Mesenchymal stem cell (in vitro differentiated cells and primary cell): ENCODE results near the gene TECR.

Experiments
- DNase-seq: peaks from one replicate; pipeline ENCODE4 v3.0.0-alpha.2; 2013
- H2AFZ ChIP-seq: one replicate; pipeline ENCODE4 v1.6.1; 2013; ENCODE audit warnings: low read depth, mild to moderate bottlenecking, control low read depth, inconsistent platforms, low read length, moderate library complexity
- H2AK5ac ChIP-seq: 2 replicates; pipeline ENCODE4 v1.6.1; 2013; ENCODE audit warnings: low read length, moderate library complexity, mild to moderate bottlenecking, inconsistent platforms; ENCODE audit not compliant: severe bottlenecking
- H2BK120ac ChIP-seq: one replicate; pipeline ENCODE4 v1.6.1; 2013; ENCODE audit warnings: low read depth, mild to moderate bottlenecking, inconsistent platforms, low read length, moderate library complexity
- H2BK12ac ChIP-seq, 2 experiments: one replicate each; pipeline ENCODE4 v1.6.1; 2013; ENCODE audit warnings: inconsistent platforms in 2 of 2, low read length in 2 of 2, mild to moderate bottlenecking in 2 of 2, moderate library complexity in 2 of 2, control low read depth in 1 of 2
- H2BK15ac ChIP-seq: one replicate; pipeline ENCODE4 v1.6.1; 2013; ENCODE audit warnings: mild to moderate bottlenecking, low read depth, inconsistent platforms; ENCODE audit not compliant: poor library complexity, severe bottlenecking
- H2BK5ac ChIP-seq: 2 replicates; pipeline ENCODE4 v1.6.1; 2013; ENCODE audit warnings: low read depth, mild to moderate bottlenecking, low read length, control low read depth, inconsistent platforms; ENCODE audit not compliant: poor library complexity, severe bottlenecking
- H3K14ac ChIP-seq, 2 experiments: one replicate each; pipeline ENCODE4 v1.6.1; 2013; ENCODE audit warnings: inconsistent platforms in 2 of 2, low read length in 2 of 2, control low read depth in 1 of 2, mild to moderate bottlenecking in 1 of 2, moderate library complexity in 1 of 2
- H3K18ac ChIP-seq, 2 experiments: one replicate each; pipeline ENCODE4 v1.6.1; 2013; ENCODE audit warnings: inconsistent platforms in 2 of 2, low read length in 2 of 2, control low read depth in 1 of 2, low read depth in 1 of 2, mild to moderate bottlenecking in 1 of 2
- H3K23ac ChIP-seq, 2 experiments: one replicate each; pipeline ENCODE4 v1.6.1; 2013; ENCODE audit warnings: inconsistent platforms in 2 of 2, low read length in 2 of 2, mild to moderate bottlenecking in 2 of 2, moderate library complexity in 2 of 2, control low read depth in 1 of 2
- H3K27ac ChIP-seq: 2 replicates; pipeline ENCODE4 v1.5.1; 2013; ENCODE audit warnings: mild to moderate bottlenecking, moderate library complexity, low read length, control low read depth, inconsistent platforms; ENCODE audit not compliant: poor library complexity, severe bottlenecking
- H3K27me3 ChIP-seq, 2 experiments: 2 replicates each; pipeline versions ENCODE4 v1.6.1 to v1.7.0; 2013; ENCODE audit warnings: low read length in 2 of 2, mild to moderate bottlenecking in 2 of 2, moderate library complexity in 2 of 2, control low read depth in 1 of 2, inconsistent platforms in 1 of 2; ENCODE audit not compliant: control insufficient read depth in 1 of 2, insufficient read depth in 1 of 2
- H3K36me3 ChIP-seq, 2 experiments: 2 replicates each; pipeline versions ENCODE4 v1.6.1 to v1.7.0; 2013; ENCODE audit warnings: low read length in 2 of 2, control low read depth in 1 of 2, inconsistent platforms in 1 of 2, low read depth in 1 of 2, mild to moderate bottlenecking in 1 of 2; ENCODE audit not compliant: insufficient read depth in 2 of 2, control insufficient read depth in 1 of 2
- H3K4ac ChIP-seq, 2 experiments: one replicate each; pipeline ENCODE4 v1.6.1; 2013; ENCODE audit warnings: inconsistent platforms in 2 of 2, low read length in 2 of 2, mild to moderate bottlenecking in 2 of 2, moderate library complexity in 2 of 2, control low read depth in 1 of 2, low read depth in 1 of 2
- H3K4me1 ChIP-seq: 2 replicates; pipeline ENCODE4 v1.6.1; 2013; ENCODE audit warnings: low read depth, low read length, control low read depth; ENCODE audit not compliant: control insufficient read depth, insufficient read depth
- H3K4me2 ChIP-seq: 2 replicates; pipeline ENCODE4 v1.6.1; 2013; ENCODE audit warnings: low read length, mild to moderate bottlenecking, inconsistent platforms; ENCODE audit not compliant: poor library complexity, severe bottlenecking
- H3K4me3 ChIP-seq, 2 experiments: 2 replicates each; pipeline versions ENCODE4 v1.5.1 to v1.7.0; 2013; ENCODE audit warnings: low read length in 2 of 2, mild to moderate bottlenecking in 2 of 2, control low read depth in 1 of 2, low read depth in 1 of 2; ENCODE audit not compliant: insufficient read depth in 1 of 2
- H3K79me1 ChIP-seq: replicated peaks from 2 replicates; pipeline ENCODE4 v1.6.1; 2013; ENCODE audit warnings: mild to moderate bottlenecking, control low read depth, low read length, inconsistent platforms; ENCODE audit not compliant: poor library complexity, severe bottlenecking
- H3K9ac ChIP-seq: 2 replicates; pipeline ENCODE4 v1.7.0; 2013; ENCODE audit warnings: mild to moderate bottlenecking, low read length, moderate library complexity
- H3K9me3 ChIP-seq: 2 replicates; pipeline ENCODE4 v1.7.0; 2013; ENCODE audit warnings: mild to moderate bottlenecking, low read length; ENCODE audit not compliant: control insufficient read depth
- H4K8ac ChIP-seq: one replicate; pipeline ENCODE4 v1.6.1; 2013; ENCODE audit warnings: inconsistent platforms, mild to moderate bottlenecking, low read length, moderate library complexity
- H4K91ac ChIP-seq: one replicate; pipeline ENCODE4 v1.6.1; 2013; ENCODE audit warnings: mild to moderate bottlenecking, low read length, inconsistent platforms
- WGBS: methylation state at CpG from one replicate; pipeline ENCODE4 v1.1.7; 2013; ENCODE audit warnings: mixed read lengths; 5-methylcytosine and 5-hydroxymethylcytosine counted together

TECR gene

DNA sequence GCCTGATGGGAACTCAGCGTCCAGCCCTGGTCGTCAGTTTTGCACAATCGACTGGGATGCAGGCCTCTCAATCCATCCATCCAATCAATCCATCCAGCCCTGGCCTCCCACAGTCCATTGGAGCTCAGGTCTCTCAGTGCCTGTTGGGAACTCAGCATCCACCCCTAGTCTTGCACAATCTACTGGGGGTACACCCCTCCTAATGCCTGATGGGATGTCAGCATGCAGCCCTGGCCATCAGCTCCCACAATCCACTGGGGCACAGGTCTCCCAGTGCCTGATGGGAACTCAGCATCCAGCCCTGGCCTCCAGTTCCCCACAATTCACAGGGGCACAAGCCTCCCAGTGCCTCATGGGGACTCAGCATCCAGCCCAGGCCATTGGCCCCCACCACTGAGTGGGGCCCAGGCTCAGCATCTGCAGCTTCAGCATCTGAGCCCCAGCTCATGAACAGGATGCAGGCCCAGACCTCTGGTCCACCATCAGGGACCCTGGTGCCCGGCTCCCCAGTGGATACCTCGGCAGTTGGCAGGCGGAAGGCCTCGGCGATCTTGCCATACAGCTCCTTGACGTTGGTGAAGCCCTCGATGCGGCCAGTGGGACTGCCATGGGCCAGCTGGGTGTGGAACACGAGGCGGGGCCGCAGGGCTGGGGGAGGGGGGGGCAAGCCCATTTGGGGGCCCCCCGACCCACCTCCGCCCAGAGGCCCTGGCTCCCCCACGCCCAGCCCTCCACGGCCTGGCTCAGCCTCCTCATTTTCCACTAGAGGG is 47.0 kb upstream of the TECR start:
- H2AFZ ChIP-seq, result no peak overlapping the region
- H3K18ac ChIP-seq, result no peak overlapping the region
- H3K14ac ChIP-seq, result no peak overlapping the region
- peaks cover 32% of the 10 kb centered on the region for H3K79me1 ChIP-seq
- H2BK5ac ChIP-seq, result no peak overlapping the region
- DNase-seq, result no peak
- H3K4me3 ChIP-seq, result no peak overlapping the region
- no peak overlapping the region for H3K9ac ChIP-seq
- H3K27ac ChIP-seq, result no peak overlapping the region
- no peak overlapping the region for H2BK12ac ChIP-seq
- H3K23ac ChIP-seq, result no peak overlapping the region
- WGBS, result 98% methylated on average over 18 of the region's 18 CpGs
- no peak overlapping the region for H4K8ac ChIP-seq
- H3K4me2 ChIP-seq, result no peak overlapping the region
- H2BK120ac ChIP-seq, result no peak overlapping the region
- H3K4ac ChIP-seq, result no peak overlapping the region
- no peak overlapping the region for H2BK15ac ChIP-seq
- H3K9me3 ChIP-seq, result no peaks in the 10 kb centered on the region
- peaks cover 54 to 84% of the 10 kb centered on the region in 2 experiments for H3K36me3 ChIP-seq
- peaks cover 26% of the 10 kb centered on the region for H3K4me1 ChIP-seq
- H3K27me3 ChIP-seq, result no peaks in the 10 kb centered on the region
- H2AK5ac ChIP-seq, result no peak overlapping the region
- no peak overlapping the region for H4K91ac ChIP-seq

DNA sequence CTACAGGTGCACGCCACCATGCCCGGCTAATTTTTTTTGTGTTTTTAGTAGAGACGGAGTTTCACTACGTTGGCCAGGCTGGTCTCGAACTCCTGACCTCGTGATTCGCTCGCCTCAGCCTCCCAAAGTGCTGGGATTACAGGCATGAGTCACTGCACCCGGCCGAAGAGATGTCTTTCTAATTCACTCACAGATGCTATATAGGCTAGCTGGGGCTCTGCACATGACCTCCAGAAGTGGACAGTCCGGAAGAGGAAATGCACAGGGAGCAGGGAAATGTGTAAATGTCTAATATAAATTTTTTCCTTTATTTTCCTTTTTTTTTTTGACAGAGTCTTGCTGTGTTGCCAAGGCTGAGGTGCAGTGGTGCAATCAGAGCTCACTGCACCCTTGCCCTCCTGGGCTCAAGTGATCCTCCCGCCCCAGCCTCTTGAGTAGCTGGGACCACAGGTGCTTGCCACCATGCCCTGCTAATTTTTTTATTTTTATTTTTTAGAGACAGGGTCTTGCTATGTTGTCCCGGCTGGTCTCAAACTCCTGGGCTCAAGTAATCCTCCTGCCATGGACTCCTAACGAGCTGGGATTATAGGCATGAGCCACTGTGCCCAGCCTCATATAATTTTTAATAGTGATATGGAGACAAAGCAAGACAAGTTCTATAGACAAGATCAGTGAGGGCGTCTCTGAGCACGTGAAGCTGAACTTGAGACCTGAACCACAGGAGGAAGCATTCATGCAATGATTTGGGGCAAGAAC is 41.8 kb upstream of the TECR start:
- 87% methylated on average over 15 of the region's 16 CpGs for WGBS
- no peaks in the 10 kb centered on the region for H3K9me3 ChIP-seq
- H3K27me3 ChIP-seq, result no peaks in the 10 kb centered on the region

DNA sequence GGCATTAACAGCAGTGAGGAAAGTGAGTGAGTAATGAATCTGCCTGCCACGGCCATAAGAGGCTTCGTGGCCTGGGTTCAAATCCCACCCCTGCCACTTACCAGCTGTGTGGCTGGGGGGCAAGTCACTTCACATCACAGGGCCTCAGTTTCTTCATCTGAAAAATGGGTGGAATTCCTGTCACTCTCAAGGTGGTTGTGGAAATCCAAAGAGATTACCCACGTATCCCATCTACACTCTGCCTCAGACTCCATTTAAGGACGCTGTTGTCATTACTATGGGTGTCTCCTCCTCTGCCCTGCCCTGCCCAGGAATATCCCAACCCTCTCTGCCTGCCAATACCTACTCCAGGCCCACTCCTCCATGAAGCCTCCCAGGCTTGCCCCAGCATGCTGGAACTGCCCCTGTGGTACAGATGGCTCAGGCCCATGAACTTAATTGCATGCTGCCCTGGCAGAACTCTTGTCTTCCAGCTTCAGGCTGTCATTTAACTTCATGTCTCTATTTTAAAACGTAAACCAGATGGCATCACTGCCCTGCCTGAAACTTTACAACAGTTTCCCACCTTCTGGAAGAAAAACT is 36.5 kb upstream of the TECR start:
- Histone ChIP-seq H3K9ac (no peak overlapping the region), H2AK5ac (no peak overlapping the region), H3K9me3 (no peaks in the 10 kb centered on the region), H2AFZ (no peak overlapping the region), H2BK120ac (no peak overlapping the region), H3K14ac (no peak overlapping the region), H2BK15ac (no peak overlapping the region), H2BK5ac (no peak overlapping the region), H3K79me1 (peaks cover 9% of the 10 kb centered on the region), H3K4me3 (no peak overlapping the region), H4K8ac (no peak overlapping the region), H3K18ac (no peak overlapping the region), H4K91ac (no peak overlapping the region), H3K4me1 (peaks cover 20% of the 10 kb centered on the region), H2BK12ac (no peak overlapping the region), H3K4me2 (no peak overlapping the region), H3K27ac (no peak overlapping the region), H3K27me3 (no peaks in the 10 kb centered on the region), H3K4ac (no peak overlapping the region), H3K36me3 (peaks cover 33 to 42% of the 10 kb centered on the region in 2 experiments), H3K23ac (no peak overlapping the region)
- 90% methylated on average over 5 of the region's 5 CpGs for WGBS
- DNase-seq, result no peak

More for the DNA sequence above, 41.8 kb upstream of the TECR start:
- Histone ChIP-seq H3K79me1 (peaks cover 19% of the 10 kb centered on the region), H3K14ac (no peak overlapping the region), H3K23ac (no peak overlapping the region), H2BK5ac (no peak overlapping the region), H3K18ac (no peak overlapping the region), H3K4ac (no peak overlapping the region), H2AK5ac (no peak overlapping the region), H3K27ac (no peak overlapping the region), H4K8ac (no peak overlapping the region), H3K9ac (no peak overlapping the region), H3K4me2 (no peak overlapping the region), H4K91ac (no peak overlapping the region), H2BK15ac (no peak overlapping the region), H3K4me1 (no peaks in the 10 kb centered on the region), H3K4me3 (no peak overlapping the region), H2BK12ac (no peak overlapping the region), H2AFZ (no peak overlapping the region), H3K36me3 (peaks cover 44 to 77% of the 10 kb centered on the region in 2 experiments), H2BK120ac (no peak overlapping the region)
- no peak for DNase-seq

DNA sequence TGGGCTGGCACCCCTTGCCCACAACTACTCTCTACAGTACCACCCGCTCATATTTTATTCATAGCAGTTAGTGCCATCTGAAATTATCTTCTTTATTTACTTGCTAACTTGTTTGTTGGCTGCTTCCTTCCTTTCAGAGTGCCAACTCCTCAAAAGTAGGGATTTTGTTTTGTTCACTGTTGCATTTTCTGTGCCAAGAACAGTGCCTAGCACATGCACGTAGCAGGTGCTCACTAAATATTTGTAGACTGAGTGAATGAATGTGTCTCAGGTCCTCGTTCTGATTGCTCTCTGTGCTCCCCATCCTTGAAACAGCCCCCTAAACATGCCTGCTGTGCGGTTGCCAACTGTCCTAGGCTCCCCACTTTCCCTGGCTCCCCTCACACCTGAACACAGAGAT is 35.0 kb upstream of the TECR start:
- H3K9me3 ChIP-seq, result no peaks in the 10 kb centered on the region
- H2BK120ac ChIP-seq, result no peak overlapping the region
- H3K27ac ChIP-seq, result no peak overlapping the region
- H3K36me3 ChIP-seq, result peaks cover 18 to 28% of the 10 kb centered on the region in 2 experiments
- H3K14ac ChIP-seq, result no peak overlapping the region
- H3K18ac ChIP-seq, result no peak overlapping the region
- peak overlapping the region in 1 of 2 experiments; percentile 23 for H2BK12ac ChIP-seq
- peak overlapping the region; percentile 84 for H3K9ac ChIP-seq
- peak overlapping the region in 1 of 2 experiments; percentile 52 for H3K4ac ChIP-seq
- H2BK5ac ChIP-seq, result no peak overlapping the region
- H3K79me1 ChIP-seq, result peaks cover 4% of the 10 kb centered on the region
- peaks cover 20% of the 10 kb centered on the region for H3K4me1 ChIP-seq
- peak overlapping the region; percentile 7 for H2AK5ac ChIP-seq
- no peak overlapping the region for H2BK15ac ChIP-seq
- 89% methylated on average over 3 of the region's 4 CpGs for WGBS
- H2AFZ ChIP-seq, result no peak overlapping the region
- no peaks in the 10 kb centered on the region for H3K27me3 ChIP-seq
- peak overlapping the region; percentile 89 for H3K4me2 ChIP-seq
- DNase-seq, result no peak
- H3K23ac ChIP-seq, result peak overlapping the region in 1 of 2 experiments; percentile 46
- H4K8ac ChIP-seq, result no peak overlapping the region
- peak overlapping the region in 1 of 2 experiments; percentile 89 for H3K4me3 ChIP-seq
- no peak overlapping the region for H4K91ac ChIP-seq
